Measurements from ENCODE around the gene DCPS. TPM values are rescaled to one million over a fixed set of nuclear protein-coding genes. Genes with fewer than 3 reads are reported as not detected.
"Not testable (repeated sequence)": the region's sequence is repeated elsewhere in the genome, so short reads cannot be mapped to it uniquely, and the experiment has no call there.

The DCPS gene
- total RNA-seq, 1 donor from 2014 or later: 7.7 TPM

DNA sequence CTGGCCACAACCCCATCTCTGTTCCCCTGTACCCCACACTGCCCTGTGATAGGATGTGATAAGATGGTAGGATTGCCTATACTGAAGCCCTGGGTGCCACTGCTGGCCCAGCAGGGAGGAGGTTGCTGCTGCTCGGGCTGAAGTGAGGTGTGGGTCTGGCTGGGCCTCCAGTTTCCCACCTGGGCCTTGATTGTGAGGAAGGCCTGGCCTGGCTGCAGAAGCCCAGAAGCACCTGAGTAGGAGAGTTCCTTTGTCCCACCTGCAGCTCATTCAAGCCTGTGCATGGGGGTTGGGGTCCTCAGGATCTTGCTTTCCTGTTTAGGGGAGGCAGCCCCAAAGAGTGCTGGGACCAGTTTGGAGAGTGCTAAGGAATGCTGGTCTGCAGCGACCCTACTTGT, 54.9 kb downstream of the DCPS start:
- no peak for DNase-seq (ENCODE audit: low spot score)

- DNase-seq (ENCODE audit: low spot score): peak; percentile 81
Measured at GRCh38 chr11:126359431-126360048, 55.7 kb downstream of the DCPS start.

GRCh38 chr11:126360049-126360446, 56.2 kb downstream of the DCPS start:
- no peak for DNase-seq (ENCODE audit: low spot score)

DNA sequence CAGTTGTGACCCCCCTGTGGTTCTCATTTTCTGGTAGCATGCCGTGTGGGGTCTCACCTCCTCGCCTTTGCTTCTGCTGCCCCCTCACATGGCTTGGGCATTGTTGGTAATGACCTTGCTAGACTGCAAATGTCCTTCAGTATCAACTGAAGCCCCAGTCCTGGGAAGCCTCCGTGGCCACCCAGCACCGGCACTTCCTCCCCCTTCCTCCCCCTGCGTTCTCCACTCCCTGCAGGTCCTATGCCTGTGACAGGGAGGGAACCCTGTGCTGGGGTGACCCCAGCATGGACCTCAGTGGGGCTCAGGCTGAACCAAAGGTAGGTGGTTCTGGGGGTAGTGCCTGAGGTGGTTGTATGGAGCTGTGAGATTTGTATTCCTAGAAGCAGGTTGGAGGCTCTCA, 57.5 kb downstream of the DCPS start:
- DNase-seq (ENCODE audit: low spot score): no peak

DNA sequence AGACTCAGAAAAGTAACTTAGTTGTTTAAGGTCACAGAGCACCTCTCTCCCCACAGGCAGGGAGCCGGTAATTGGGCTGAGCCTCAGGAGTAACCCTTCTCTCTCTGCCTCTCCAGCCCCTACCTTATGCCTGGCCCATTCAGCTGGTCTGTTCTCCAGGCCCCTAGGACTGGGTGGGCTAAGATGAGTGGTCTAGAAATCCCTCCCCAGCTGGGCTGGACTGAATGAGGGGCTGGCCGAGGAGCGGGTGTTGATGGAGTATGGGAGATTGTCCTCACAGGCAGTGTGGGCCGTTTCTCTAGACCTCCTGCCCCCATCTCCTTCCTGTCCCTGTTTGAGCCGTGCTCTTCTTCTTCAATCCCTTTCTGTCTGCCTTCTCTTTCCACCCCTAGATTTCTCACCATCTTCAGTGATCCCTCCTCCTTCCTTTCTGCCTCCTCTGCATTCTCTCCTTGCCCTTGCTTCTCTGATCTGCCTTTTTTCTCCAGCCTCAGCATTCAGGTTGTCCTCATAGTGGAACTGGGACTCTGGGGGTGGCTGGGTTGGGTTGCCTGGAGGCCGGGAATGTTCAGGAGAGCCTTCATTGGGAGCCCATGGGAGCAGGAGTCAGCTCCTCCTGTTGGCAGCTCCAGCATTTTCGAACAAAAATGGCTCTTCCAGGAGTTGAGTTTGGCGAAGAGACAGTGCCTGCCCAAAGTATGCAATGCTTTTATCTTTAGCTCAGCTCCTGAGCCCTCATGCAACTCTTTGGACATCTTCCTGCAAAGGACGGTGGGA, 59.2 kb downstream of the DCPS start:
- no peak for DNase-seq (ENCODE audit: low spot score)

DNA sequence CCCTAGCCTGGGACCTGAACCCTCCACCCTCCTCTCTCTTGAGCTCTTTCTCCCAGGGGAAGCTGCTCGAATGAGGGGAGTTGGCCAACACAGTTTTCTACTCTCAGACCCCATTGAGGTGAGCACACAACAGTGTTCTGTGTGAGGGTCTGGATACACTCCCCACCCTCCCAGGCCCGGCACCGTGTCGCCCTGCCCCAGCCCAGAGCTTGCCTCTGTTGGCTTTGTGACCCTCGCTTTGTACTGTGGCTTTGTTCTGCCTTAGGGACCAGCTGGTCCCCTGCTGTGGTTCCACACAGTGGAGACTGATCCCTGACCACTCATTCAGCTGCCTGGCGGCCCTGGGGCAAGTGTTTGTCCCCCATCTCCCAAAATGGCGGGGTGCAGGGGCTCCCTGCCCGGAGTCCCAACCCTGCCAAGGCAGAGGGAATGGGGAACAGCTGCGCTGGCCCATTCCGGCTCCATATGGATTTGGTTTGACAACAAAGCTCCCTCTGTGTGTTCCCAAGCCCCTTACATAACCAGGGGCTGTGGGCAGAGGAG, 59.9 kb downstream of the DCPS start:
- no peak for DNase-seq (ENCODE audit: low spot score)

GRCh38 chr11:126364735-126365134, 60.9 kb downstream of the DCPS start:
- DNase-seq (ENCODE audit: low spot score): not testable (repeated sequence)

DNA sequence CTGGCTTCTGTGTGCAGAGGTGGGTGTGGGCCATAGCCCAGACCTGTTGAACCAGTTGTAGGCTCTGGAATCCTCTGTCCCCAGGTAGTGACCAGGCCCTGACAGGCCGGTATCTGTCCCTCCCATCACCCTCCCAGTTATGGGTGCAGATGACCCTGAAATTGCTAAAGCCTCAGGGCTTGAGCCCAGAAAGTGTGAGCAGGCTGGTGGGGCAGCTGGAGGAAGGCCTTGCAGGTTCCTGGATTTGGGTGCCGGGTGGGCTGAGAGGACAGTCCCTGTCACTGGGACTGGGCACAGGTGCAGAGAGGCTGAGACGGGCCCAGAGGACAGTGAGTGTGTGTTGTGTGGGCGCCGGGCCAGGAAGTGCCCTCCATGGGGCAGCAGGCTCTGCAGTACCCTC, 61.6 kb downstream of the DCPS start:
- not testable (repeated sequence) for DNase-seq (ENCODE audit: low spot score)

DNA sequence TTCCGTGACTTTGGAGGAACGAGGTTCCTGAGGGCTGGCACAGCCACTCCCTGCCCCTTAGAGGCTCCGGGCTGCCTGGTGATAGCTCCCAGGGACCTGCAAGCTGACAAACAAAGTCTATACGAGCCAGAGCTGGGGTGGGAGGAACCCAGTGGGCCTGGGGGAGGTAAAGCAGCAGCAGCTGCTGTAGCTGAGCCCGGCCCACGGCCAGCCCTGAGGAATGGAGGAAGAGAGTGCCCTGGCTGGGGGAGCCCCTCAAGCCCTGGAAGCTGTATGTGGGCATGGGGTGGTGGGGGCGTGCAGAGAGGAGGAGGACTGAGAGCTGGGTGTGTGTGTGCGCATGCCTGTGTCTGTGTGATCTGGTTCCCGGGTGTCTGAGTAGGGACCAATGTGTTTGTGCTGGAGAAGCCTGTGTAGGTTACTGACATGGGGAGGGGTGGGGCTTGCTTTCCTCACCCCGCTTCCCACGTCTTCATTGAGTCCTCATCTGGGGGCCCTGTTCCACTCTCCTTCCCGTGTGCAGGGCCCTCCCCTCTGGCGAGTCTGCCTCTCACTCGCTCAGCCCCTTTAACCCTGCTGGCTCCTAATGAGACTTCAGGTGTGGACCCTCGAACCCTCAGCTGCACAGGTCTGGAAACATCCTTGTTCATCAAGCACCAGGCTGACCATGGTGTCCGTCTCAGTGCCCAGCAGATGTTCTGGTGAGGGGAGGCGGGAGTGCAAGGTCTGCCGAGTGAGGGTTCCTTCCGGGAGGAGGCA, 62.4 kb downstream of the DCPS start:
- DNase-seq (ENCODE audit: low spot score): no peak

DNA sequence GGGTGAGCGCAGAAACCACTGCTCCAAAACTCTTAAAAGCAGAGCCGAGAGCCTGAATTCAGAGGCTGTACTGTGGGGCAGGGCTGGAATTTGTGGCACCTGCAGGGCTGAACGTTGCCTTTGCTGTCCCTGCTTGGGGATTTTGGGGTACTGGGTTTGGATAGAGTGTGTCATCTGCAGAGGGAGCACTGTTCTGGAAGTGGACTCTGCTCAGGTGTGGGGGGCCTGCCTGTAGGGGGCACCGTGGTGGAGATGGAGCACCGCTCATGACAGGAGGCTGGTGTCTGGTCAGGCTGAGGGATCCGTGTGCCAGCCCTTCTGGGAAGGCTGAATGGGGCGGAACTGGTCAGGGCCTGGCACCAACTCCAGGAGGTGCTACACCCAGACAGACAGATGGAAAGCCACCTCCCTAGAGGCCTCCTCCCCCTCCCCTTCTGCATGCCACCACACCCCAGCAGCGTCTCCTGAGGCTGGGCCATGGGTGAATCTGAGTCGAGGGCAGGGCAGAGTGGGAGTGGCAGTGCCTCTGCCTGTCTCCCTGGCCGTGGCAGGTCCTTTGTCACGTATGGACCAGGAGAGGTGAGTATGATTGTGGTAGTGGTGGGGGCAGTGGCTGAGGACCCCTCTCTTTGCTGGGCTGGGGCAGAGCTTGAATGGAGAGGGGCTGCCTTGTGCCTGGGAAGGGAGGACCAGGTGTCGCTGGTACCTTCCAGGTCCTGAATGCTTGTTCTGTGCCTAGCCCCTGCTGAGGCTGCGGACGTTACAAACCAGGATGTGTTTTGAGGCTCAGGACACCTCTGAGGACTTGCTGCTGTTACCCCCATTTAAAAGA, 63.2 kb downstream of the DCPS start:
- not testable (repeated sequence) for DNase-seq (ENCODE audit: low spot score)

DNA sequence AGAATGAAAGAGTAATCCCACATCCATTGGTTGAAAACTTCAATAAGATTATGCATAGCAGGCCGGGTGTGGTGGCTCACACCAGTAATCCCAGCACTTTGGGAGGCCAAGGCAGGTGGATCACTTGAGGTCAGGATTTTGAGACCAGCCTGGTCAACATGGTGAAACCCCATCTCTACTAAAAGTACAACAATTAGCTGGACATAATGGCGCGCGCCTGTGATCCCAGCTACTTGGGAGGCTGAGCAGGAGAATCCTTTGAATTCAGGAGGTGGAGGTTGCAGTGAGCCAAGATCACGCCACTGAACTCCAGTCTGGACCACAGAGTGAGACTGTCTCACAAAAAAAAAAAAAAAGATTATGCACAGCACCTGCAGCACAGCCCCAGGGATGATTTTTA, 63.9 kb downstream of the DCPS start:
- DNase-seq (ENCODE audit: low spot score): not testable (repeated sequence)

DNA sequence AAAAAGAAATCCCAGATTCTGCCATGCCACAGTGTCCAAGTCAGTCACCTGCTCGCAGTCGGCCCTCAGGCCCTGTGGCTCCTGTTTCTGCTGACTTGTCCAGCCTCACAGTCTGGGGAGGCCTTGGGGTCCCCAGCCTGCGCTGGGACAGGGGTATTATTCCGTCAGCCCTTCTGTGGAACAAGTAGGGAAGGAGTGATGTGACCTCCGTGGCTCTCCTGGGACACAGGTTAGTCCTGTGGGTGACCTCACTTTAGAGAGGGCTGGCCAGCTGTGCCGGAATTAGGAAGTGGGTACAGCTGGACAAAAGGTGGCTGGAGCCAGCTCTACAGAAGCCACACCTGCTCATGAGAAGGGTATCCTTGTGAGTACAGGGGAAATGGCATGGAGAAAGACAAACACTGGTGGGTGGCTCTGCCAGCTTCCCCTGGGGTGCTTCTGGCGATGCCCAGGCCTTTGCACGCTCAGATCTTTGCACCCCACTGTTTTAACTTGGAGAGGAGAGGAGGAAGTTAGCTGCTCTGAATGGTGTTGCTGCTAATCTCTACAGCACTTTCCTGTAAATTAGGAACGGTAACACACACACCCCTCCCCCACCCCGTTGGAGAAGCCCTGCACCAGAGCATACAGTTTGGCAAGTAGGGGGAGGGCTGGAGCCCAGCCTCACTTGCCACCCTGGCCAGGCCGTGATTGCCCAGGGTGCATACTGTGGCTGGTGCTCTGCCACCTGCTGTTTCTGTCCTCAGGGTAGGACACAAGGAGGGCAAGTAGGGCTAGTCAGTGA, 64.7 kb downstream of the DCPS start:
- not testable (repeated sequence) for DNase-seq (ENCODE audit: low spot score)

- DNase-seq (ENCODE audit: low spot score): no peak
Measured at GRCh38 chr11:126370016-126370415, 66.2 kb downstream of the DCPS start.

DNA sequence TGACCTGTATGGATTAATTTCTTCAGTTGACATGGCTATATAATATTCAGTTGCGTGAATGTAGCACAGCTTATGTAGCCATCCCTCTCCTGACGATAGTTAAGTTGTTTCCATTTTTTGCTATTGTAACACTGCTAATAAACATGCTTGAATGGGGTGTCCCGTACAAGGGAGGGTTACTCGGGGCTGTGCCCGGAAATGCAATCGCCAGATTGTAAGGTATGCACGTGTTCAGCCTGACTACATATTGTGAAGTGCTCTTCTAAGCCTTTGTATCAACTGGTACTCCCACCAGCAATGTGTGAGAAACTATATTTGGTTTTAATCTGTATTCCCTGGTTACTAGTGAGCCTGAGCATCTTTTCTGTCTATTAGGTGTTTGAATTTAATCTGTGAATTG, 67.7 kb downstream of the DCPS start:
- DNase-seq (ENCODE audit: low spot score): no peak

DNA sequence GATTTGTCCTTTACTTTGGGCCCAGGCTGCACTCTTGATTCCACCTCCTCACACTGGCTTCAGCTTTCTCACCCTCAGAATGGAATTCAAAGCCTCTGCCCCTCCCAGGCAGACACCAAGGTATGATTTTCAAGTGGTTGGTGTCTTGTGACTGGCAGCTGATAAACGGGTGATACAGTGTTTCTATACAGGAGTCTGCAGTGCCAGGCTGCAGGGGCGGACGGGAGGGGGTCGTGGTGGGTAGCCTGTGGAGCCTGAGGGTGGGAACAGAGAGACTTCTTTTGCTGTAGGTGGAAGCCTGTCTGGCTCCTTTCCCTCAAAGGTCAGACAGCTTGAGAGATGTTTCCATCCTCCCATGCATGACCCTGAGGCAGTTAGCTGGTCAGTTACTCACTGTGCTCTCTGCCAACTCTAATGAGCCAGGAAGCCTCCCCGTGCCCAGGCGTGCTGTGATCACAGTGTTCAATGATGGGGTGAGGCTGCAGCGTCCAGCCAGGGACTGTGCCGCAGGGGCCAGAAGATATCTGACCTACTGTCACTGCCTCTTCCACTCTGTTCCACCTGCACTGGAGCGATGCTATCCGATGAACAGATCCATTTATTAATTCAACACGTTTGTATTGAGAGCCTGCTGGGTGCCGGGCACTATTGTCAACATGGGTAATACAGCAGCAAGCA, 69.7 kb downstream of the DCPS start:
- DNase-seq (ENCODE audit: low spot score): not testable (repeated sequence)

- not testable (repeated sequence) for DNase-seq (ENCODE audit: low spot score)
Measured at GRCh38 chr11:126374562-126375300, 70.9 kb downstream of the DCPS start.

DNA sequence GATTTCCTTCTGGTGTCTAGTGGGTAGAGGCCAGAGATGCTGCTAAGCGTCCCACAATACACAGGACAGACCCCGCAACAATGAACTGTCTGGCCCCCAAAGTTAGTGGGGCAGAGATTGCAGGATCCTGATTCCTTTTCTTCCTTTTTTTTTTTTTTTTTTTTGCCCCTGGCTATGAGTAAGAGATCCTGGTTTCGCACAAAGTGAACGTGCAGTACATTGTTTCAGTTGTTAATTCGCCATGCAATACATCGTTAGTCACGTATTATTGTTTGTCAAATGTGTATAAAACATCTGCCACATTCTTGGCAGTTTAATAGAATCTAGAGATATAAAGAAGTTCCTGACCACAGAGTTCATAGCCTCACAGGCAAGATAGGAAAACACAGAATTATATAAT, 71.9 kb downstream of the DCPS start:
- DNase-seq (ENCODE audit: low spot score): no peak

DNA sequence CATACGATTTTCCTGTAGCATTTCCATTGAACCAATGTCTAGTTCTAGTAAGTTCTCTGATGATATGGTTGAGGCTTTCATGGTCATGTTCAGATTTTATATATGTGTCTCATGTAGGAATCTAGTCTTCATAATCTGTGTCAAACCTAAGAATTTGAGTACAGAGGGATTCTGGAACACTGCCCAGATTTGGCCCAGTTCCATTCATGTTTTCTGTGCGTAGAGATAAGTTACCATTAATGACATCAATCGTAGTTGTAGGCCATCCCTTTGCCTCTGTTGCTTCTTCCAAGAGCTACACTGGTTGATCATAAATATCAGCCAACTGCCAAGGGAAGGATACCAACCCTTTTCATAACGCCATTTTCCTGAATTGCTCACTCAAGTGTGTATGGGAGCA, 74.9 kb downstream of the DCPS start:
- peak; percentile 73 for DNase-seq (ENCODE audit: low spot score)

DNA sequence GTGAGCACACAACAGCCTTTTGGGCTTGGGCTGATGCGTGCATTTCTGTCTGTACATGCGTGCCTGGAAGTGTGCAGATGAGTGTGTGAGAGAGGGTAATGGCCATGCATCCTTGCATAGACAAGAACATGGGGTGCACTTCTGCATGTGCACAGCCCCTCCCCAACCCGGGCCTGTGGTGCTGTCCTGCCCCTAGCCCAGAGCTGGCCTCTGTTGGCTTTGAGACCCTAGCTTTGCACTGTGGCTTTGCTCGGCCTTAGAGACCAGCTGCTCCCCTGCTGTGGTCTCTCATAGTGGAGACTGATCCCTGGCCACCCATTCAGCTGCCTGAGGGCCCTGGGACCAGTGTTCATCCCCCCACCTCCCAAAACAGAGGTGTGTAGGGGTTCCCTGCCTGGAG, 77.0 kb downstream of the DCPS start:
- DNase-seq (ENCODE audit: low spot score): no peak

Data from umbilical cord (tissue), 2 donors.